DMS79 (cell line): ENCODE measurements around the gene C10orf90.

Source experiments
- DNase-seq: peaks from one replicate; lab custom pipeline; 2025; lab: John Stamatoyannopoulos, UW

C10orf90 gene

GRCh38 chr10:126673565-126673964, 3.1 kb upstream of the C10orf90 start:
- no peak for DNase-seq

GRCh38 chr10:126671402-126671975, 996 bp upstream of the C10orf90 start:
- DNase-seq: no peak

- DNase-seq: no peak
Observed at GRCh38 chr10:126670895-126671261, 385 bp upstream of the C10orf90 start.

- no peak for DNase-seq
Observed at GRCh38 chr10:126669168-126669567, 1.3 kb downstream of the C10orf90 start.

- DNase-seq: no peak
Observed at GRCh38 chr10:126668505-126668904, 2.0 kb downstream of the C10orf90 start.

- DNase-seq: no peak
Observed at GRCh38 chr10:126667568-126667967, 2.9 kb downstream of the C10orf90 start.

- DNase-seq: no peak
Observed at GRCh38 chr10:126665207-126665606, 5.3 kb downstream of the C10orf90 start.

- no peak for DNase-seq
Observed at GRCh38 chr10:126663880-126664279, 6.6 kb downstream of the C10orf90 start.

- no peak for DNase-seq
Observed at GRCh38 chr10:126663328-126663727, 7.2 kb downstream of the C10orf90 start.

GRCh38 chr10:126661841-126662515, 8.5 kb downstream of the C10orf90 start:
- DNase-seq: no peak

- no peak for DNase-seq
Observed at GRCh38 chr10:126661356-126661755, 9.1 kb downstream of the C10orf90 start.

GRCh38 chr10:126659750-126660149, 10.7 kb downstream of the C10orf90 start:
- no peak for DNase-seq

GRCh38 chr10:126658928-126659327, 11.6 kb downstream of the C10orf90 start:
- no peak for DNase-seq

GRCh38 chr10:126654579-126654978, 15.9 kb downstream of the C10orf90 start:
- DNase-seq: no peak

GRCh38 chr10:126651467-126651866, 19.0 kb downstream of the C10orf90 start:
- no peak for DNase-seq

GRCh38 chr10:126650161-126650560, 20.3 kb downstream of the C10orf90 start:
- DNase-seq: no peak

- no peak for DNase-seq
Observed at GRCh38 chr10:126647116-126647515, 23.4 kb downstream of the C10orf90 start.

GRCh38 chr10:126646110-126646509, 24.4 kb downstream of the C10orf90 start:
- DNase-seq: no peak

GRCh38 chr10:126640401-126640800, 30.1 kb downstream of the C10orf90 start:
- DNase-seq: no peak

GRCh38 chr10:126639084-126639483, 31.4 kb downstream of the C10orf90 start:
- no peak for DNase-seq

GRCh38 chr10:126638542-126638941, 32.0 kb downstream of the C10orf90 start:
- no peak for DNase-seq

- DNase-seq: no peak
Observed at GRCh38 chr10:126637501-126637900, 33.0 kb downstream of the C10orf90 start.

GRCh38 chr10:126634911-126635310, 35.6 kb downstream of the C10orf90 start:
- no peak for DNase-seq

GRCh38 chr10:126634347-126634746, 36.1 kb downstream of the C10orf90 start:
- DNase-seq: no peak
